HG03135 (cell line): Measurements from ENCODE around the gene FARS2.
A peak's percentile ranks its signal among the peaks of the same experiment; 100 is the strongest.

Source experiments
- ATAC-seq: cut with Tn5 transposase; IDR thresholded peaks from one replicate; pipeline ENCODE4 v1.9.1; 2021; ENCODE audit warnings: mild to moderate bottlenecking, moderate library complexity; ENCODE audit not compliant: unreplicated experiment

The FARS2 gene

GRCh38 chr6:5248302-5249098, 12.8 kb upstream of the FARS2 start:
- no peak for ATAC-seq

- ATAC-seq, result no peak
These were observed 11.7 kb upstream of the FARS2 start for GRCh38 chr6:5249451-5250122.

DNA sequence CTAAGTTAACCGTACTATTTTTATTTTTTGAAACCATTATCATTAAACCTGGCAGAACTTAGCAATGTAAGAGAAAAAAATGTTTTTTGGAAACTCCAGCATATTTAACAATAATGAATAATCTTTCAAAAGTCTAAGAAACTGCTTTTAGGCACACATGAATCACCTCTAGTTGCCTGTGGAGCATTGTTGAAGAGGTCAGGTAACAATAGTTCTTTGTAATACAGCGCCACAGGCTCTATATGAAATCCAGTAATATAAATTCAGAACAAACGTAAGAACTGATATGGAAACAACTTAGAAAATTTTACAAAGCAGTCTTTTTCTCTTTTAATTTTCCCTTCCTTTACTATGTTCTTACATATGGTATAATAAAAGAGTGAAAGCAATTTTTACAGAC, 10.9 kb upstream of the FARS2 start:
- ATAC-seq, result no peak

GRCh38 chr6:5250911-5251310, 10.4 kb upstream of the FARS2 start:
- no peak for ATAC-seq

- ATAC-seq, result no peak
These were observed 4.4 kb upstream of the FARS2 start for GRCh38 chr6:5256952-5257351.

DNA sequence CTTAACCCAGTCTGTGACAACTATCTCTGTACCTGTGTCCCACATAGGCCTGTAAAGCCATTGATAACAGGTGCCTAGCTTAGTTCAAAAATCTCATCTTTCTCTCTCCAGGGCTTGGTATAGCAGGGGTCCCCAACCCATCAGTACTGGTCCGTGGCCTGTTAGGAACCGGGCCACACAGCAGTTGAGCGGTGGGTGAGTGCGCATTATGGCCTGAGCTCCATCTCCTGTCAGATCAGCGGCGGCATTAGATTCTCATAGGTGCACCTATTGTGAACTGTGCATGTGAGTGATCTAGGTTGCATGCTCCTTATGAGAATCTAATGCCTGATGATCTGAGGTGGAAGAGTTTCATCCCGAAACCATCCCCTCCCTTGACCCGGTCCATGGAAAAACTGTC, 3.9 kb upstream of the FARS2 start:
- no peak for ATAC-seq

DNA sequence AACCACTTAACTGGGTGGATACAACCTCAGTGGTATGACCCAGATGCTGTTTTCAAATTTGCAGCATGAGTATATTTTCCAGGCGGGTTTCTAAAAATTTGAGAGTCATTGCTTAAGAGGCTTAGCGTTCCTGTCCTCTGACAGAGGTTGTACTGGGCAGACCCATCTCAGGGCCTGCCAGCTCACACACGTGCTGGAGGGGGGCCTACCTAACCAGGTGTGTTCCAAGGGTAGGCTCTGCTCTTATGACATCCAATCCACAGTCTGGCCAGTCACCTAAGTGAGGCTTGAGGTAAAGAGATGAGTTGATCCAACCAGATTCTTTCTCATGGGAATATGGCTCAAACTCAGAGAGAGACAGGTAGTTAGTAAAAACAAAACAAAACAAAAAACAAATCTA, 1.9 kb upstream of the FARS2 start:
- no peak for ATAC-seq

DNA sequence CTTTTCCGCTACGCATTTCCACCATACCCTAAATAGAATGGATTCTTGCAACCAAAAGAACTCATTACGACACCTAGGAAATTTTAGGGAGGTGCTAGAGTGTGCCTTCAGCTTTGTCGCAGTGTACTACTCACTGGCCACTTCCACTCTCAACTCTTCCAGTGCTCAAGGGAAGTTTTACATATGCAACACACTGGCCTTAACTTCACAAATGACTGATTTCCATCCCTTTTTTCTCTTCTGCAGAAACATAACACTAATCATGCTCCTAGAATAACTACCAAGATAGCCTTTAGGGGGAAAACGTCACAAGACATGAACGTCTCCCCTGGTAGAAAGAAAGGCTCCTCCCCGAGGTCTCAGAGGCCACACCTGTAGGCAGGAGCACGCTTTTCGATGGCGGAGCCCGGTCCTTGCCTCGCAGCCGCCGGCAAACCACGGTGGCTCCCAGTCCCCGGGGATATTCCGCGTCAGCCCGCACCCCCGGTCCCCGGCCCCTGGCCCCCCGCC, 1.1 kb upstream of the FARS2 start:
- peak; percentile 63 for ATAC-seq

DNA sequence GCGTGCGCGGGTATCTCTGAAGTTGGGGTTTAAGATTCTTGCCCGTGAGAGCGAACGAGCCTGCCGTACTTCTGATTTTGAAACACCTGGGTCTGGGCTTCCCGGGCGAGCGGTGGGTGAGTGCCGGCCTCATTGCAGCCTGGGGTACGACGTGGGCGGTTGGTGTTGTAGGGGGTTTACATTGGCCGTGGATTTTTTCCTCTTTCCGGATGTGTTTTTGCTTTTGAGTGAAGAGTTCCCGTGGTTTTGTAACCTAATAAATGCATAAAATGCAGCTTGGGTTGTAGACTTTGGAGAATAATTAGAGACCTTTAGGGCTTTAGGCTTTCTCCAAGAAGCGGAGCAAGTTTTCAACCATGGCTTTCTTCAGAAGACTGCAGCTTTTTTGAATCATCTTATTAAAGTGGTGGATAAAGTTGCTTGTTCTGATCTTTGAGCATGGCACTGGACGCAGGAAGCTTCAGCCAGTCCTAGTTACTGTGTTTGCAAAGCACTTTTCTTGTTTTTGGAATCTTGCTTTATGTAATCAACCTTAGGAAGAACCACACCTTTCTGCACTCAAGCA, 314 bp downstream of the FARS2 start:
- ATAC-seq, result no peak

- no peak for ATAC-seq
These were observed 5.1 kb downstream of the FARS2 start for GRCh38 chr6:5266423-5266822.

DNA sequence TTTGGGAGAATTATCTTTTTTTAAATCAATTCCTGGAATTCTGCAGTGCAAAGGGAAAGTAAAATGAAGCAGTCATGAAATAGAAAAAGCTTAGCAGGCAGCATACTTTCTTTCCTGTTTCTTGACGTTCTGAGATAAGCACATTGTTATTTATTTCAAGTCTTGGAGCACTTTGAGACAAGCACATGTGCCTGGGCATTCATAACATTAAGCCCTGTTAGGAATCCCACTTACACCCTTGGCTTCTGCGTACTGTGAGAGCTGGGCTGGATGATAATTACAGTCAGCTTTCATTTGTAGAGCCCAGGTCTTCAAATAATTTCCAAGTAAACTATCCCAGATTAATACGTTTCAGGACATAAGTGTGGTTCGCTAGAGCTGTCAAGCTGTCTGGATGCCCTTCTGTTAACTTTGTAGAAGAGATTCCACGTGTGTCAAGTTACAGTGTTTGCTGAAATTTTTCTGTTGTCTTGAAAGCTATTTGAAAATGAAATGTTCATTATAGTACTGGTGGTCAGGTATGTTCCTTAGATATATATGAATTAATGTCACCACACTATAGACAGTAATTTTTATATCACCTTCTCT, 8.9 kb downstream of the FARS2 start:
- no peak for ATAC-seq

GRCh38 chr6:5271926-5272325, 10.6 kb downstream of the FARS2 start:
- no peak for ATAC-seq

- no peak for ATAC-seq
These were observed 12.9 kb downstream of the FARS2 start for GRCh38 chr6:5274231-5274630.

GRCh38 chr6:5275497-5275896, 14.2 kb downstream of the FARS2 start:
- no peak for ATAC-seq

GRCh38 chr6:5276581-5276980, 15.3 kb downstream of the FARS2 start:
- ATAC-seq, result no peak

- no peak for ATAC-seq
These were observed 16.3 kb downstream of the FARS2 start for GRCh38 chr6:5277589-5277988.

DNA sequence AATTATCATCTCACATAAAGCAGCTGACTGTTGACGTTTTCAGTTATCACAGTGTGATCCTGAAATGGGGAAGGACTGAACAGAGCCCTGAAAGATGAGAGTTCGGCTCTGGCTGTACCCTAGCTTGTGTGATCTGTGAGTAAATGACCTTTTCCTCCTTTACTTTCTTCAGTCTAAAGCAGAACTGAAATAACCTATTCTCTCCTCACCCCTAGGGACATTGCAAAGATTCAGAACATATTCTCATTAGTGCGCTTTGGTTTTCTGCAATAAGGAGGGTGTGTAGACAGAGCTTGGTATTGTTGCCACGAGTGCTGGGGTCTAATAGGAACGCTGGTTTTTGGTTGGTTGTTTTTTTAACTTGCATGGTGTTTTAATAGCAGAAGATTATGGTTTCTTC, 16.7 kb downstream of the FARS2 start:
- ATAC-seq, result peak; percentile 57

- no peak for ATAC-seq
These were observed 17.3 kb downstream of the FARS2 start for GRCh38 chr6:5278565-5279120.

- no peak for ATAC-seq
These were observed 18.6 kb downstream of the FARS2 start for GRCh38 chr6:5279891-5280338.

- ATAC-seq, result no peak
These were observed 19.6 kb downstream of the FARS2 start for GRCh38 chr6:5280920-5281319.

DNA sequence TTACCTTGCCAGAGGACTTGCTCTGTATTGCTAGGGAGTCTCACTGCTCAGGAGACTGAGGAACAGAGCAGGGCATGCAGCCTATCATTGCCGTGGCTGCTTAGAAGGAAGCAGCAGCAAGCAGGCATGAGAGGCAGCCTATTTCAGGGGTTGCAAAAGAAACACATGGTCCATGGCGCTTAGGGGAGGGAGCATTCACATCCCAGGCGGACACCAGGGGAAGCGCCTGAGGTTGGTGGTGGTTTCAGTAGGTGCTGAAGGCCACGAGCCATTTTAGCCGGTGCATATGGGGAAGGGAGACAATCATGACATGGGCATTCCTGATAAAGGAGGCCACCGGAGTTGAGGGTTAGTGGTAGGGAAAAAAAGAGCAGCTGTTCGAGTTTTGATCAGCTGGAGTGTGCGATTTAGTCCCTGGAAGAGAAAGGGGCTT, 20.9 kb downstream of the FARS2 start:
- ATAC-seq, result no peak
